Measurements from ENCODE around the gene MMP11. TPM values are rescaled to one million over a fixed set of nuclear protein-coding genes. Genes with fewer than 3 reads are reported as not detected.

Gene MMP11
- total RNA-seq, 1 donor from 2014 or later, result 0.53 TPM

DNA sequence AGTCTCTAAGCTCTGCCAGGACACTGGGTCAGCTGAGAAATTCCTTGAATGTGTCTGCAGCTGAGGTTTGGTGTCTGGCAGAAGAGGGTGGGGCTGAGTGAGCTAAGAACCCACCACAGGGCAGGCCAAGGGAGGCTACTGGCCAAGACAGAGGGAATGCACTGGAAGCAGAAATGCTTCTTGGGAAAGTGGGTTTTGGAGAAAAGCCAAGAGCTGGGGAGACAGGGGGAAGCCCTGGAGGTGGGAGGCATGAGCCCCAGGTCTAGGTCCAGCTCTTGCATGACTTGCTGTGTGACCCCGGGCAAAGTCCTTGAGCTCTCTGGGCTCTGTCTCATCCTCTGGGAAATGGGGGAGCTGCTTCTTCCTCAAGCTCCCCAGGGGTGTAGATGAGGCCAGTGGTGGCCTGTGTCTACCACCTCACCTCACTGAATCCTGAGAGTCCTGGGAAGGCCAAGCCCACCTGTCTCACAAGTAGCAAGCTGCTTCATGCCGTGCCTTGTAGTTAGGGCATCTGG, 2.3 kb downstream of the MMP11 start:
- no peak for FAIRE-seq
- DNase-seq (ENCODE audit: low read depth), result no peak
- TF ChIP-seq, protein P1, sequence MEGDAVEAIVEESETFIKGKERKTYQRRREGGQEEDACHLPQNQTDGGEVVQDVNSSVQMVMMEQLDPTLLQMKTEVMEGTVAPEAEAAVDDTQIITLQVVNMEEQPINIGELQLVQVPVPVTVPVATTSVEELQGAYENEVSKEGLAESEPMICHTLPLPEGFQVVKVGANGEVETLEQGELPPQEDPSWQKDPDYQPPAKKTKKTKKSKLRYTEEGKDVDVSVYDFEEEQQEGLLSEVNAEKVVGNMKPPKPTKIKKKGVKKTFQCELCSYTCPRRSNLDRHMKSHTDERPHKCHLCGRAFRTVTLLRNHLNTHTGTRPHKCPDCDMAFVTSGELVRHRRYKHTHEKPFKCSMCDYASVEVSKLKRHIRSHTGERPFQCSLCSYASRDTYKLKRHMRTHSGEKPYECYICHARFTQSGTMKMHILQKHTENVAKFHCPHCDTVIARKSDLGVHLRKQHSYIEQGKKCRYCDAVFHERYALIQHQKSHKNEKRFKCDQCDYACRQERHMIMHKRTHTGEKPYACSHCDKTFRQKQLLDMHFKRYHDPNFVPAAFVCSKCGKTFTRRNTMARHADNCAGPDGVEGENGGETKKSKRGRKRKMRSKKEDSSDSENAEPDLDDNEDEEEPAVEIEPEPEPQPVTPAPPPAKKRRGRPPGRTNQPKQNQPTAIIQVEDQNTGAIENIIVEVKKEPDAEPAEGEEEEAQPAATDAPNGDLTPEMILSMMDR (IDR thresholded peaks at IDR 0.05; ENCODE audit: insufficient read depth, low read length, severe bottlenecking), result no peak
- no peaks in the 10 kb centered on the region for H3K36me3 ChIP-seq (ENCODE audit: control insufficient read depth, insufficient read depth, low read length)
- peaks cover 9% of the 10 kb centered on the region for H3K27me3 ChIP-seq (ENCODE audit: control insufficient read depth, insufficient read depth, low read length)
- H3K4me3 ChIP-seq (ENCODE audit: low read depth, low read length), result no peak overlapping the region

DNA sequence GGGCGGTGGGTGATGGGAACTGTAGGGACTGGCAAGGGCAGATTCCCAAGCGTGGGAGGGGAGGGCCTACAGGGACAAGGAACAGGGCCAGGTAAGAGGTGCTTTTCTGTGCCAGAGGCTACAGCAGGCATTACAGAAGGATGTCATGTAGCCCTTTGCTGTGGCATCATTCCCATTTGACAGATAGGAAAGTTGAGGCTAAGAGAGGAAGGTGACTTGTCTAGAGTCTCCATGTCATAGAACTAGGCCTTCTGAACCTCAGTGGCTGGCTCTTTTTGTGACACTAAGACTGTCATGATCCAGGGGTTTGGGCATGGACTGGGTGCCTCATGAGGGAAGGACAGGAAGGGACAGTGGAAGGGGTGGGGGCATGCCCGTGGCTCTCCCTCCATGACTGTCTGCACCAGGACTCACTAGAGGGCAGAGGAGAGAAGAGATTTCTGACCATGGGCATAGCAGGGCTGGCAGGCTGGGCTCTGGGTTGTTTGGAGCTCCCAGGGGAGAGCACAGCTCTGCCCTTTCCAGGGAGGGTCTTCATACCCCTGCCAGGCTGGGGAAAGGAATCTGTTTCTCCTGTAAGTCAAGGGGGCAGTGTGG, 3.2 kb downstream of the MMP11 start:
- H3K4me3 ChIP-seq (ENCODE audit: low read depth, low read length), result no peak overlapping the region
- FAIRE-seq (peak; percentile 28), DNase-seq (ENCODE audit: low read depth) (no peak)
- H3K36me3 ChIP-seq (ENCODE audit: control insufficient read depth, insufficient read depth, low read length), result no peaks in the 10 kb centered on the region
- peaks cover 9% of the 10 kb centered on the region for H3K27me3 ChIP-seq (ENCODE audit: control insufficient read depth, insufficient read depth, low read length)
- TF ChIP-seq, protein P1 (IDR thresholded peaks at IDR 0.05; ENCODE audit: insufficient read depth, low read length, severe bottlenecking), result no peak

GRCh38 chr22:23777776-23778576, 5.3 kb downstream of the MMP11 start:
- TF ChIP-seq, protein P1 (IDR thresholded peaks at IDR 0.05; ENCODE audit: insufficient read depth, low read length, severe bottlenecking), result no peak
- FAIRE-seq (peak; percentile 28), DNase-seq (ENCODE audit: low read depth) (no peak)
- no peaks in the 10 kb centered on the region for H3K36me3 ChIP-seq (ENCODE audit: control insufficient read depth, insufficient read depth, low read length)
- no peak overlapping the region for H3K4me3 ChIP-seq (ENCODE audit: low read depth, low read length)
- peaks cover 9% of the 10 kb centered on the region for H3K27me3 ChIP-seq (ENCODE audit: control insufficient read depth, insufficient read depth, low read length)

DNA sequence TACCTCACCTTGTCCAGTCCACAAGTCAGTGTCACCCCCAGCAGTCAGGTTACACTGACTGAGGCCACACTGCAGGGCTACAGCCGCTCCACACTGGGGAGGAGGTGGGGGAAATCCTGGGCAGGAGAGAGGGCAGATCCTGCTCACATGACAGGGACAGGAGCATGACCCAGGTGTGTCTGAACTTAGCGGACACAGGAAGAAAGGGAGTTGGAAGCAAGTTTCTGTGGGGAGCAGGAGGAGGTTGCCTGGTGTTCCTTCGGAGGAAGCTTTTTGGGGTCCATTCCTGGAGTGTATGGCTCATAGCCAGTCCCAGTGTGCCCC, 5.9 kb downstream of the MMP11 start:
- Histone ChIP-seq H3K36me3 (ENCODE audit: control insufficient read depth, insufficient read depth, low read length) (no peaks in the 10 kb centered on the region), H3K4me3 (ENCODE audit: low read depth, low read length) (no peak overlapping the region), H3K27me3 (ENCODE audit: control insufficient read depth, insufficient read depth, low read length) (peaks cover 7% of the 10 kb centered on the region)
- FAIRE-seq (no peak), DNase-seq (ENCODE audit: low read depth) (no peak)
- TF ChIP-seq, protein P1 (IDR thresholded peaks at IDR 0.05; ENCODE audit: insufficient read depth, low read length, severe bottlenecking), result no peak

DNA sequence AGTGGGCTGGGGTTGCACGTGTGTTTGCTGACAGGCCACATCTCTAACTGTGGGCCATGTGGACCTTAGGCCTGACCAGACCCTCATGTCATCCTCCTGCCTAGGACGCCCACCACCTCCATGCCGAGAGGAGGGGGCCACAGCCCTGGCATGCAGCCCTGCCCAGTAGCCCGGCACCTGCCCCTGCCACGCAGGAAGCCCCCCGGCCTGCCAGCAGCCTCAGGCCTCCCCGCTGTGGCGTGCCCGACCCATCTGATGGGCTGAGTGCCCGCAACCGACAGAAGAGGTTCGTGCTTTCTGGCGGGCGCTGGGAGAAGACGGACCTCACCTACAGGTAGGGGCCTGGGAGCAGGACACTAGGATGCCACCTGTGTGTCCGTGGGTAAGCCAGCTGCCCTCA, 6.4 kb downstream of the MMP11 start:
- peaks cover 3% of the 10 kb centered on the region for H3K27me3 ChIP-seq (ENCODE audit: control insufficient read depth, insufficient read depth, low read length)
- H3K4me3 ChIP-seq (ENCODE audit: low read depth, low read length), result no peak overlapping the region
- H3K36me3 ChIP-seq (ENCODE audit: control insufficient read depth, insufficient read depth, low read length), result no peaks in the 10 kb centered on the region
- TF ChIP-seq, protein P1 (IDR thresholded peaks at IDR 0.05; ENCODE audit: insufficient read depth, low read length, severe bottlenecking), result no peak
- DNase-seq (ENCODE audit: low read depth), result no peak
- FAIRE-seq, result no peak

Measured in bronchial epithelial cell (primary cell).